ENCODE measurements around the gene PABPC1L. TPM values are rescaled to one million over a fixed set of nuclear protein-coding genes. Genes with fewer than 3 reads are reported as not detected.
A peak's percentile ranks its signal among the peaks of the same experiment; 100 is the strongest.

Gene PABPC1L
- total and polyA plus RNA-seq, 2 donors (not counting 1 experiment from before 2014, with no cell fraction given), result 105 to 295 TPM

DNA sequence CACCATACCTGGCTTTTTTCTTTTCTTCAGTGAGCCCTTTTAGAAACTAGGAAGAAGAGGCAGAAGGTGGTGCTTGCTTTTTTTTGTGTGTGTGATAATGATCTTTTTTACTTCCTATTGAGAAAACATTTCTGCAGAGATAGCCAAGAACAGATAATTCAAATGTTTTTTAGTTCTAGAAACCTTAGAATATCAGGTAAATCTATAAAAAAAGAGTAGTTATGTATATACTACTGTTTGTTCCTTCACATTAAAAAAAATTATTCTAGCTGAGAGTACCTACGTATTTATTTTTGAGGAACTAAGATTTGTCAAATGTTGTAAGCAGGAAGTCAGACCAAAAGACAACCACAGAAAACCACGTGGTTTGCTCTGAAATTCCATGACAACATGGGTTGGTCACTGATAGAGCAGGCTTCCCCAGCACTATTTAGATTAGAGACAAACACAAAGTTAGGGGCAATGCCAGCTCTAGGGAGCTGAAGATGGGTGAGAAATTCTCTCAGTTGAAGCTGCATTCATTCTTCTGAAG lies 69.3 kb downstream of the PABPC1L start:
- H3K9me3 Mint-ChIP-seq (ENCODE audit: insufficient read depth), result no peaks in the 10 kb centered on the region
- peak overlapping the region; percentile 57 for H2AFZ ChIP-seq (ENCODE audit: insufficient read depth, low read depth, low read length, poor library complexity, severe bottlenecking)
- peak overlapping the region; percentile 4 to 54 (median 32) for H3K4me3 ChIP-seq (ENCODE audit: control extremely low read depth in 1 of 5, extremely low read depth in 1 of 5, insufficient read depth in 1 of 5, low read depth in 2 of 5, low read length in 4 of 5)
- DNase-seq (peak; percentile 93), ATAC-seq (ENCODE audit: low read depth) (peak; percentile 91)
- no peak for TF ChIP-seq EZH2 (IDR thresholded peaks at IDR 0.05; ENCODE audit: borderline replicate concordance, insufficient read depth, low read depth, low read length, poor library complexity, severe bottlenecking)
- TF ChIP-seq, protein P1, sequence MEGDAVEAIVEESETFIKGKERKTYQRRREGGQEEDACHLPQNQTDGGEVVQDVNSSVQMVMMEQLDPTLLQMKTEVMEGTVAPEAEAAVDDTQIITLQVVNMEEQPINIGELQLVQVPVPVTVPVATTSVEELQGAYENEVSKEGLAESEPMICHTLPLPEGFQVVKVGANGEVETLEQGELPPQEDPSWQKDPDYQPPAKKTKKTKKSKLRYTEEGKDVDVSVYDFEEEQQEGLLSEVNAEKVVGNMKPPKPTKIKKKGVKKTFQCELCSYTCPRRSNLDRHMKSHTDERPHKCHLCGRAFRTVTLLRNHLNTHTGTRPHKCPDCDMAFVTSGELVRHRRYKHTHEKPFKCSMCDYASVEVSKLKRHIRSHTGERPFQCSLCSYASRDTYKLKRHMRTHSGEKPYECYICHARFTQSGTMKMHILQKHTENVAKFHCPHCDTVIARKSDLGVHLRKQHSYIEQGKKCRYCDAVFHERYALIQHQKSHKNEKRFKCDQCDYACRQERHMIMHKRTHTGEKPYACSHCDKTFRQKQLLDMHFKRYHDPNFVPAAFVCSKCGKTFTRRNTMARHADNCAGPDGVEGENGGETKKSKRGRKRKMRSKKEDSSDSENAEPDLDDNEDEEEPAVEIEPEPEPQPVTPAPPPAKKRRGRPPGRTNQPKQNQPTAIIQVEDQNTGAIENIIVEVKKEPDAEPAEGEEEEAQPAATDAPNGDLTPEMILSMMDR (IDR thresholded peaks at IDR 0.05), result no peak
- H3K27me3 ChIP-seq (replicated peaks in 1 of 4; ENCODE audit: control extremely low read depth in 1 of 4, control insufficient read depth in 3 of 4, insufficient read depth in 4 of 4, low read length in 3 of 4), result no peaks in the 10 kb centered on the region
- H3K27ac ChIP-seq (ENCODE audit: low read length in 2 of 2), result peak overlapping the region; percentile 97 to 98
- whole genome bisulfite sequencing (ENCODE audit: insufficient coverage), result no CpG with 5 or more reads among the region's 2 CpGs
- H3K36me3 ChIP-seq (replicated peaks in 1 of 2; ENCODE audit: control extremely low read depth in 1 of 2, control insufficient read depth in 1 of 2, extremely low read depth in 1 of 2, insufficient read depth in 2 of 2, low read length in 1 of 2), result peaks cover 8 to 77% of the 10 kb centered on the region in 2 experiments
- peaks cover 65% of the 10 kb centered on the region for H3K4me1 Mint-ChIP-seq
- H3K9me3 ChIP-seq (ENCODE audit: control extremely low read depth in 1 of 3, control insufficient read depth in 2 of 3, insufficient read depth in 1 of 3, low read length in 2 of 3), result no peaks in the 10 kb centered on the region
- H3K4me1 ChIP-seq (ENCODE audit: control insufficient read depth in 2 of 2, insufficient read depth in 2 of 2, low read length in 2 of 2), result peaks cover 34 to 43% of the 10 kb centered on the region in 2 donors
- peak overlapping the region; percentile 95 for H3K27ac Mint-ChIP-seq
- intact Hi-C loops (cut with micrococcal nuclease), result loop anchor here (1.0 to 2.0 kb wide), 3 partner anchors 12 to 1140 kb away; partner anchors contain the start of genes CD40 and TOMM34
- no peaks in the 10 kb centered on the region for H3K27me3 Mint-ChIP-seq
- peaks cover 83% of the 10 kb centered on the region for H3K79me2 ChIP-seq (ENCODE audit: control insufficient read depth, insufficient read depth, low read length)
- CTCF ChIA-PET, result interaction anchor here (0.9 to 3.3 kb wide), 9 partner anchors 10 to 117 kb away, joined by 3 to 32 read pairs (median 5); partner anchors contain the start of genes STK4, TOMM34 and YWHAB
- POLR2A ChIA-PET, result interaction anchor here (0.6 to 3.1 kb wide), 6 partner anchors 8 to 1531 kb away, joined by 3 to 43 read pairs (median 7); partner anchors contain the start of genes STK4 and TOMM34
- H3K4me3 Mint-ChIP-seq, result peak overlapping the region; percentile 68
- H3K4me2 ChIP-seq (replicated peaks; ENCODE audit: low read depth, low read length, poor library complexity, severe bottlenecking), result peak overlapping the region; percentile 68
- peak overlapping the region; percentile 56 for H3K9ac ChIP-seq (ENCODE audit: low read length)
- no peaks in the 10 kb centered on the region for H4K20me1 ChIP-seq (ENCODE audit: control insufficient read depth, insufficient read depth, low read length, poor library complexity, severe bottlenecking)
